SK-N-SH (cell line): Measurements from ENCODE around the gene C9orf78. TPM values are rescaled to one million over a fixed set of nuclear protein-coding genes. Genes with fewer than 3 reads are reported as not detected.
A peak's percentile ranks its signal among the peaks of the same experiment; 100 is the strongest.

Experiments used
- CTCF ChIA-PET: fragments of 300-600, 350-600 bp; formaldehyde crosslinking; extraction: SDS; loops from one replicate; lab custom pipeline; 2021; lab: Yijun Ruan, JAX
- POLR2A ChIA-PET: fragments of 350-600 bp; sonication (Branson Sonifier 250); formaldehyde crosslinking; extraction: SDS; loops from one replicate; lab custom pipeline; 2020; ENCODE audit warnings: antibody characterized with exemption, inconsistent platforms; lab: Yijun Ruan, JAX
- DNase-seq: peaks from one replicate; pipeline ENCODE4 v3.0.0; 2012
- H2AFZ ChIP-seq: fragments of 200-600 bp; sonication (generic); 2 replicates; pipeline ENCODE4 v1.8.1; 2016; ENCODE audit warnings: antibody characterized with exemption, mild to moderate bottlenecking, low read depth
- H3F3A ChIP-seq: fragments of 200-600 bp; sonication (generic); replicated peaks from 2 replicates; pipeline ENCODE3; 2016; ENCODE audit warnings: antibody characterized with exemption, mild to moderate bottlenecking; ENCODE audit not compliant: insufficient read depth
- H3K27ac ChIP-seq, 2 experiments: fragments of 200-500 bp in 1 of 2; fragments of 200-600 bp in 1 of 2; sonication (Bioruptor generic) in 1 of 2; sonication (generic), shearing (Covaris generic) in 1 of 2; 2 replicates each; pipeline versions ENCODE4 v1.5.1 to v1.6.1; 2014 to 2016; ENCODE audit warnings: low read depth in 2 of 2, inconsistent platforms in 1 of 2, low read length in 1 of 2, mild to moderate bottlenecking in 1 of 2, mixed read lengths in 1 of 2
- H3K27me3 ChIP-seq: fragments of 200-600 bp; sonication (generic), shearing (Covaris generic); 2 replicates; pipeline ENCODE4 v1.6.1; 2016; ENCODE audit warnings: mixed run types; ENCODE audit not compliant: insufficient read depth
- H3K36me3 ChIP-seq, 2 experiments: fragments of 200-500 bp in 1 of 2; fragments of 200-600 bp in 1 of 2; sonication (Bioruptor generic) in 1 of 2; sonication (generic) in 1 of 2; replicated peaks in 1 of 2; 2 replicates each; pipeline versions ENCODE3 to v1.5.1; 2014 to 2016; ENCODE audit warnings: low read length in 1 of 2, mild to moderate bottlenecking in 1 of 2; ENCODE audit not compliant: insufficient read depth in 2 of 2, control insufficient read depth in 1 of 2
- H3K4me1 ChIP-seq, 2 experiments: fragments of 200-500 bp in 1 of 2; fragments of 200-600 bp in 1 of 2; sonication (Bioruptor generic) in 1 of 2; sonication (generic), shearing (Covaris generic) in 1 of 2; 2 replicates each; pipeline versions ENCODE4 v1.5.1 to v1.6.1; 2014 to 2016; ENCODE audit warnings: low read depth in 1 of 2, low read length in 1 of 2, mixed run types in 1 of 2; ENCODE audit not compliant: insufficient read depth in 2 of 2, control insufficient read depth in 1 of 2
- H3K4me2 ChIP-seq: fragments of 200-600 bp; sonication (generic), shearing (Covaris generic); 2 replicates; pipeline ENCODE4 v1.6.1; 2017; ENCODE audit warnings: mixed run types
- H3K4me3 ChIP-seq, 2 experiments: fragments of 200-500 bp in 1 of 2; fragments of 200-600 bp in 1 of 2; sonication (Bioruptor generic) in 1 of 2; sonication (generic), shearing (Covaris generic) in 1 of 2; 2 replicates each; pipeline versions ENCODE4 v1.5.1 to v1.8.1; 2014 to 2016; ENCODE audit warnings: low read depth in 2 of 2, inconsistent platforms in 1 of 2, low read length in 1 of 2, mild to moderate bottlenecking in 1 of 2, mixed read lengths in 1 of 2, moderate library complexity in 1 of 2
- H3K79me2 ChIP-seq: fragments of 200-600 bp; sonication (generic); 2 replicates; pipeline ENCODE4 v1.8.1; 2017; ENCODE audit warnings: mild to moderate bottlenecking; ENCODE audit not compliant: insufficient read depth
- H3K9ac ChIP-seq: fragments of 200-600 bp; sonication (generic); 2 replicates; pipeline ENCODE4 v1.6.1; 2017; ENCODE audit warnings: mixed run types
- H3K9me2 ChIP-seq: fragments of 200-600 bp; sonication (generic); 2 replicates; pipeline ENCODE4 v1.6.1; 2017; ENCODE audit warnings: mixed run types
- H3K9me3 ChIP-seq: fragments of 200-600 bp; sonication (generic); 2 replicates; pipeline ENCODE4 v1.6.1; 2017; ENCODE audit warnings: mixed run types, mild to moderate bottlenecking, moderate library complexity
- H4K20me1 ChIP-seq: fragments of 200-600 bp; sonication (generic); 2 replicates; pipeline ENCODE4 v1.6.1; 2017; ENCODE audit warnings: mild to moderate bottlenecking, mixed run types; ENCODE audit not compliant: insufficient read depth
- CHD2 ChIP-seq: fragments of 150-350 bp; IDR thresholded peaks from 2 replicates; pipeline ENCODE4 v1.6.1; 2018; ENCODE audit warnings: low read length; ENCODE audit not compliant: partially characterized antibody
- CTCF ChIP-seq: fragments of 200-600 bp; sonication (generic); IDR thresholded peaks from 2 replicates; pipeline ENCODE4 v1.6.1; 2017; ENCODE audit warnings: antibody characterized with exemption, mild to moderate bottlenecking, moderate library complexity
- ELF1 ChIP-seq: IDR thresholded peaks from 2 replicates; pipeline ENCODE4 v1.4.0; 2012
- EP300 ChIP-seq, 2 experiments: IDR thresholded peaks; 2 replicates each; pipeline versions ENCODE4 v1.4.0 to v1.6.1; 2012; ENCODE audit warnings: borderline replicate concordance in 1 of 2, low read depth in 1 of 2, low read length in 1 of 2
- FOXJ3 ChIP-seq: sonication (generic); formaldehyde crosslinking; IDR thresholded peaks from 2 replicates; pipeline ENCODE4 v1.5.1; 2020; ENCODE audit warnings: mild to moderate bottlenecking, missing genetic modification reagents
- FOXM1 ChIP-seq: IDR thresholded peaks from 2 replicates; pipeline ENCODE4 v1.4.0; 2012; ENCODE audit warnings: low read depth, mild to moderate bottlenecking
- IRF3 ChIP-seq: fragments of 150-350 bp; IDR thresholded peaks from 2 replicates; pipeline ENCODE4 v1.6.1; 2016; ENCODE audit warnings: mild to moderate bottlenecking, low read depth, low read length
- JUND ChIP-seq: IDR thresholded peaks from 2 replicates; pipeline ENCODE4 v1.4.0; 2012
- MAX ChIP-seq: IDR thresholded peaks from 2 replicates; pipeline ENCODE4 v1.4.0; 2012; ENCODE audit warnings: low read depth
- MEF2A ChIP-seq: IDR thresholded peaks from 2 replicates; pipeline ENCODE4 v1.4.0; 2012; ENCODE audit warnings: low read depth, borderline replicate concordance
- NRF1 ChIP-seq: IDR thresholded peaks from 2 replicates; pipeline ENCODE4 v1.6.1; 2012; ENCODE audit warnings: low read depth, mild to moderate bottlenecking, low read length
- PBX3 ChIP-seq: IDR thresholded peaks from 2 replicates; pipeline ENCODE4; 2012
- POLR2AphosphoS5 ChIP-seq: IDR thresholded peaks from 2 replicates; pipeline ENCODE4 v1.6.1; 2012; ENCODE audit warnings: low read depth, low read length
- RFX5 ChIP-seq: IDR thresholded peaks from 2 replicates; pipeline ENCODE4 v1.6.1; 2012; ENCODE audit warnings: mild to moderate bottlenecking, improper control_type of control experiment, low read length
- SIN3A ChIP-seq: IDR thresholded peaks from 2 replicates; pipeline ENCODE4 v1.6.1; 2012; ENCODE audit warnings: low read depth, mild to moderate bottlenecking, low read length, moderate library complexity, borderline replicate concordance
- SMC3 ChIP-seq: IDR thresholded peaks from 2 replicates; pipeline ENCODE4 v1.6.1; 2012; ENCODE audit warnings: low read depth, low read length, improper control_type of control experiment
- USF1 ChIP-seq: IDR thresholded peaks from 2 replicates; pipeline ENCODE4 v1.4.0; 2012; ENCODE audit warnings: low read depth, borderline replicate concordance
- YY1 ChIP-seq: IDR thresholded peaks from 2 replicates; pipeline ENCODE4 v1.4.0; 2012; ENCODE audit warnings: low read depth, mild to moderate bottlenecking
- ZBTB33 ChIP-seq: IDR thresholded peaks from 2 replicates; pipeline ENCODE4 v1.4.0; 2012; ENCODE audit warnings: low read depth, borderline replicate concordance
- WGBS: methylation state at CpG from one replicate; pipeline ENCODE4 v1.1.6; 2017; ENCODE audit warnings: low lambda C conversion rate; 5-methylcytosine and 5-hydroxymethylcytosine counted together
- polyA plus RNA-seq, 3 experiments: library from polyadenylated mRNA; depleted of rRNA; stranded (reverse); fragments of >200 nt; gene quantifications; 2 replicates each; pipeline ENCODE4 v1.2.3, GENCODE V29; 2012

The C9orf78 gene
- polyA plus RNA-seq, 1 of the 3 experiments (the other 2 are of a cell fraction), result 59.2 TPM

- Histone ChIP-seq H3K4me2 (no peak overlapping the region), H3K9me2 (no peaks in the 10 kb centered on the region), H3K79me2 (peaks cover 4% of the 10 kb centered on the region; the same call in 1 of the 2 replicates), H2AFZ (no peak overlapping the region), H3K9me3 (no peaks in the 10 kb centered on the region)
- WGBS, result 86% methylated on average over 6 of the region's 9 CpGs
- TF ChIP-seq SMC3, result no peak
- TF ChIP-seq POLR2AphosphoS5, result no peak
- no peak for TF ChIP-seq NRF1
- TF ChIP-seq CHD2, result no peak
- no peak for TF ChIP-seq EP300 (IDR thresholded peaks at IDR 0.05; ENCODE audit: borderline replicate concordance in 1 of 2, low read depth in 1 of 2, low read length in 1 of 2)
- TF ChIP-seq MAX, result no peak
- TF ChIP-seq RFX5, result no peak
- TF ChIP-seq MEF2A, result no peak
- no peak for TF ChIP-seq YY1
- no peak for TF ChIP-seq FOXJ3 (CRISPR knock-in tag)
- no peak for TF ChIP-seq PBX3
- no peak for TF ChIP-seq SIN3A
- TF ChIP-seq ZBTB33, result no peak
- TF ChIP-seq USF1, result no peak
- no peak for TF ChIP-seq ELF1
- no peak for TF ChIP-seq IRF3
- TF ChIP-seq CTCF, result no peak
- TF ChIP-seq JUND, result no peak
- TF ChIP-seq FOXM1, result no peak
- TF ChIP-seq, all 33 proteins: peak for 0
- POLR2A ChIA-PET, result no interaction called here
- peak overlapping the region in 1 of 2 experiments; percentile 5; a peak in 1 of 4 replicates for H3K27ac ChIP-seq
- H3K36me3 ChIP-seq, result peaks cover 13 to 62% of the 10 kb centered on the region in 2 experiments
- H3K9ac ChIP-seq, result no peak overlapping the region
- CTCF ChIA-PET, result interaction anchor here (0.8 to 3.8 kb wide), 2 partner anchors 22 to 74 kb away, joined by 3 to 12 read pairs; no protein-coding TSS in a partner anchor
- DNase-seq, result no peak
- peaks cover 18% of the 10 kb centered on the region for H3F3A ChIP-seq
- H3K4me1 ChIP-seq, result no peaks in the 10 kb centered on the region; a peak in 1 of 4 replicates
- H3K27me3 ChIP-seq, result no peaks in the 10 kb centered on the region
- H4K20me1 ChIP-seq, result no peaks in the 10 kb centered on the region
- H3K4me3 ChIP-seq, result no peak overlapping the region
Observed at GRCh38 chr9:129812385-129812784, 22.7 kb downstream of the C9orf78 start.
